ENCODE measurements around the gene CSNK1G1.

DNA sequence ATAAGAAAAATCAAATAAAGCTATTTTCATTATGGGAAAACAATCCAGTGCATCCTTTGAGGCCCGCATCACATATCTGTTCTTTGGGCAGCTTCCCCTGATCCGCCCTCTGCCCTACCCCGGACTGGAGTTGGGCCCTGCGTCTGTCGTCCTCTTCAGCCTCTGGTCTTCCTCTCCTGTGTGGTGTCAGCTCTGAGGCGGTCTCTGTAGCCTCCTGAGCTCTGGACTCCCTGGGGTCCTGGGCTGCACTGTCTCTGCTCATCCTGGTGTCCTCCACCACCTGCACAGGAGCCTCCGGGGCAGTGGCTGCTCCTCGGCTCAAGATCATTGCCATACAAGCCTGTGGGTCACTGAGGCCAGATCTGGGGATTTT lies 211.8 kb downstream of the CSNK1G1 start:
- TF ChIP-seq, protein P1, sequence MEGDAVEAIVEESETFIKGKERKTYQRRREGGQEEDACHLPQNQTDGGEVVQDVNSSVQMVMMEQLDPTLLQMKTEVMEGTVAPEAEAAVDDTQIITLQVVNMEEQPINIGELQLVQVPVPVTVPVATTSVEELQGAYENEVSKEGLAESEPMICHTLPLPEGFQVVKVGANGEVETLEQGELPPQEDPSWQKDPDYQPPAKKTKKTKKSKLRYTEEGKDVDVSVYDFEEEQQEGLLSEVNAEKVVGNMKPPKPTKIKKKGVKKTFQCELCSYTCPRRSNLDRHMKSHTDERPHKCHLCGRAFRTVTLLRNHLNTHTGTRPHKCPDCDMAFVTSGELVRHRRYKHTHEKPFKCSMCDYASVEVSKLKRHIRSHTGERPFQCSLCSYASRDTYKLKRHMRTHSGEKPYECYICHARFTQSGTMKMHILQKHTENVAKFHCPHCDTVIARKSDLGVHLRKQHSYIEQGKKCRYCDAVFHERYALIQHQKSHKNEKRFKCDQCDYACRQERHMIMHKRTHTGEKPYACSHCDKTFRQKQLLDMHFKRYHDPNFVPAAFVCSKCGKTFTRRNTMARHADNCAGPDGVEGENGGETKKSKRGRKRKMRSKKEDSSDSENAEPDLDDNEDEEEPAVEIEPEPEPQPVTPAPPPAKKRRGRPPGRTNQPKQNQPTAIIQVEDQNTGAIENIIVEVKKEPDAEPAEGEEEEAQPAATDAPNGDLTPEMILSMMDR (IDR thresholded peaks at IDR 0.05; ENCODE audit: low read depth, low read length, poor library complexity, severe bottlenecking): no peak
- no peak for TF ChIP-seq EZH2phosphoT487 (IDR thresholded peaks at IDR 0.05; ENCODE audit: borderline replicate concordance, low read length)
